SK-N-SH treated with all-trans-retinoic acid at 6 μM for 48 hours (cell line): ENCODE results near the gene JMY.

Experiments used
- ATAC-seq: fragments of 200-7000 bp; cut with Tn5 transposase; 3 replicates; pipeline ENCODE4 v1.9.1; 2020; ENCODE audit warnings: mild to moderate bottlenecking, moderate library complexity
- ARNTL ChIP-seq: fragments of 450-650 bp; formaldehyde crosslinking; IDR thresholded peaks from 2 replicates; pipeline ENCODE4 v1.5.0; 2020; ENCODE audit warnings: low read depth, mild to moderate bottlenecking, moderate library complexity, borderline replicate concordance
- BACH2 ChIP-seq: fragments of 250-450 bp; sonication (Bioruptor Pico); IDR thresholded peaks from 2 replicates; pipeline ENCODE4 v1.9.0; 2021; ENCODE audit warnings: mild to moderate bottlenecking, borderline replicate concordance
- CREB5 ChIP-seq: fragments of 250-450 bp; sonication (Bioruptor Pico); IDR thresholded peaks from 2 replicates; pipeline ENCODE4 v1.5.1; 2020; ENCODE audit warnings: low read depth, mild to moderate bottlenecking, moderate library complexity
- CSDC2 ChIP-seq: fragments of 250-450 bp; sonication (Bioruptor Pico); IDR thresholded peaks from 2 replicates; pipeline ENCODE4 v1.5.0; 2020; ENCODE audit warnings: mild to moderate bottlenecking, moderate library complexity
- CSRNP3 ChIP-seq: fragments of 250-450 bp; sonication (Bioruptor Pico); IDR thresholded peaks from 2 replicates; pipeline ENCODE4 v1.5.1; 2021; ENCODE audit warnings: mild to moderate bottlenecking, moderate library complexity
- ESRRG ChIP-seq: fragments of 250-450 bp; sonication (Bioruptor Pico); IDR thresholded peaks from 2 replicates; pipeline ENCODE4 v1.6.1; 2021; ENCODE audit warnings: mild to moderate bottlenecking
- GLIS3 ChIP-seq: fragments of 250-450 bp; sonication (Bioruptor Pico); IDR thresholded peaks from 2 replicates; pipeline ENCODE4 v1.5.0; 2020; ENCODE audit warnings: mild to moderate bottlenecking, moderate library complexity
- ISL1 ChIP-seq: fragments of 250-450 bp; sonication (Bioruptor Pico); IDR thresholded peaks from 2 replicates; pipeline ENCODE4 v2.1.2; 2022; ENCODE audit warnings: mild to moderate bottlenecking, moderate library complexity
- OSR1 ChIP-seq: fragments of 250-450 bp; sonication (Bioruptor Pico); IDR thresholded peaks from 2 replicates; pipeline ENCODE4 v1.8.0; 2022; ENCODE audit warnings: moderate library complexity, mild to moderate bottlenecking, inconsistent platforms
- PATZ1 ChIP-seq: fragments of 250-450 bp; sonication (Bioruptor Pico); IDR thresholded peaks from 2 replicates; pipeline ENCODE4 v1.8.0; 2020; ENCODE audit warnings: mild to moderate bottlenecking, moderate library complexity, borderline replicate concordance
- PPARA ChIP-seq: fragments of 250-450 bp; sonication (Bioruptor Pico); IDR thresholded peaks from 2 replicates; pipeline ENCODE4 v1.5.0; 2020; ENCODE audit warnings: mild to moderate bottlenecking, borderline replicate concordance
- RARB ChIP-seq: fragments of 250-450 bp; sonication (Bioruptor Pico); IDR thresholded peaks from 2 replicates; pipeline ENCODE4 v1.8.0; 2021; ENCODE audit warnings: mild to moderate bottlenecking, moderate library complexity
- SNAI2 ChIP-seq: fragments of 250-450 bp; sonication (Bioruptor Pico); IDR thresholded peaks from 2 replicates; pipeline ENCODE4 v1.5.0; 2020; ENCODE audit warnings: mild to moderate bottlenecking, moderate library complexity
- TCF4 ChIP-seq: fragments of 250-450 bp; sonication (Bioruptor Pico); IDR thresholded peaks from 2 replicates; pipeline ENCODE4 v1.8.0; 2021; ENCODE audit warnings: mild to moderate bottlenecking, moderate library complexity, borderline replicate concordance
- TSHZ2 ChIP-seq: fragments of 250-450 bp; sonication (Bioruptor Pico); IDR thresholded peaks from 2 replicates; pipeline ENCODE4 v1.5.0; 2020; ENCODE audit warnings: mild to moderate bottlenecking, moderate library complexity
- ZC3H10 ChIP-seq: fragments of 250-450 bp; sonication (Bioruptor Pico); IDR thresholded peaks from 2 replicates; pipeline ENCODE4 v1.5.1; 2021; ENCODE audit warnings: mild to moderate bottlenecking, moderate library complexity
- ZFP3 ChIP-seq: fragments of 250-450 bp; sonication (Bioruptor Pico); IDR thresholded peaks from 2 replicates; pipeline ENCODE4 v1.5.0; 2020; ENCODE audit warnings: mild to moderate bottlenecking, moderate library complexity
- ZFP30 ChIP-seq: fragments of 450-650 bp; formaldehyde crosslinking; IDR thresholded peaks from 2 replicates; pipeline ENCODE4 v1.5.0; 2022; ENCODE audit warnings: mild to moderate bottlenecking, moderate library complexity
- ZNF565 ChIP-seq: fragments of 450-650 bp; formaldehyde crosslinking; conservative IDR thresholded peaks from 2 replicates; pipeline ENCODE4 v1.5.0; 2020; ENCODE audit warnings: low read depth, mild to moderate bottlenecking, moderate library complexity
- ZNF70 ChIP-seq: fragments of 450-650 bp; formaldehyde crosslinking; IDR thresholded peaks from 2 replicates; pipeline ENCODE4 v1.5.0; 2020; ENCODE audit warnings: mild to moderate bottlenecking, moderate library complexity
- ZNF8 ChIP-seq: fragments of 450-650 bp; formaldehyde crosslinking; IDR thresholded peaks from 2 replicates; pipeline ENCODE4 v1.5.0; 2020; ENCODE audit warnings: mild to moderate bottlenecking, moderate library complexity

JMY gene

GRCh38 chr5:79297661-79298060, 61.7 kb downstream of the JMY start:
- TF ChIP-seq TCF4 (CRISPR knock-in tag) (no peak), ZNF70 (CRISPR knock-in tag) (no peak), ZNF8 (no peak), SNAI2 (no peak), ZC3H10 (CRISPR knock-in tag) (no peak), PPARA (no peak), RARB (CRISPR knock-in tag) (no peak), ZFP30 (CRISPR knock-in tag) (no peak), ARNTL (no peak), PATZ1 (no peak), ZNF565 (CRISPR knock-in tag) (no peak)
- ATAC-seq: no peak

- no peak for ATAC-seq
- TF ChIP-seq RARB (CRISPR knock-in tag) (no peak), ZNF70 (CRISPR knock-in tag) (no peak), ESRRG (CRISPR knock-in tag) (no peak), CSRNP3 (no peak), BACH2 (CRISPR knock-in tag) (no peak), ZFP3 (CRISPR knock-in tag) (no peak), PATZ1 (no peak), ZNF8 (no peak), TCF4 (CRISPR knock-in tag) (no peak), CREB5 (no peak), ZNF565 (CRISPR knock-in tag) (no peak), GLIS3 (CRISPR knock-in tag) (no peak)
Observed at GRCh38 chr5:79301046-79301712, 65.2 kb downstream of the JMY start.

- ATAC-seq: no peak
- no peak for TF ChIP-seq ZNF565 (CRISPR knock-in tag)
- no peak for TF ChIP-seq SNAI2
- TF ChIP-seq BACH2 (CRISPR knock-in tag): no peak
- TF ChIP-seq ZC3H10 (CRISPR knock-in tag): no peak
- no peak for TF ChIP-seq ZNF8
- no peak for TF ChIP-seq OSR1
- no peak for TF ChIP-seq ISL1 (CRISPR knock-in tag)
- TF ChIP-seq PPARA: no peak
- no peak for TF ChIP-seq ARNTL
- TF ChIP-seq CREB5: no peak
- no peak for TF ChIP-seq PATZ1
- TF ChIP-seq ZFP30 (CRISPR knock-in tag): no peak
- no peak for TF ChIP-seq TSHZ2 (CRISPR knock-in tag)
- no peak for TF ChIP-seq CSRNP3
- TF ChIP-seq CSDC2 (CRISPR knock-in tag): no peak
Observed at GRCh38 chr5:79302454-79302853, 66.5 kb downstream of the JMY start.
